ENCODE results near the gene SLC13A4.
"Not testable (repeated sequence)": the region's sequence is repeated elsewhere in the genome, so short reads cannot be mapped to it uniquely, and the experiment has no call there.

Gene SLC13A4

GRCh38 chr7:135718219-135718618 lies 9.8 kb downstream of the SLC13A4 start:
- FAIRE-seq = no peak

GRCh38 chr7:135717693-135718092 lies 10.3 kb downstream of the SLC13A4 start:
- no peak for FAIRE-seq

- FAIRE-seq = no peak
Observed at GRCh38 chr7:135716677-135717238, 11.2 kb downstream of the SLC13A4 start.

- no peak for FAIRE-seq
Observed at GRCh38 chr7:135715673-135716072, 12.3 kb downstream of the SLC13A4 start.

GRCh38 chr7:135715055-135715522 lies 12.9 kb downstream of the SLC13A4 start:
- FAIRE-seq = no peak

GRCh38 chr7:135714534-135715009 lies 13.4 kb downstream of the SLC13A4 start:
- FAIRE-seq = no peak

GRCh38 chr7:135713836-135714470 lies 14.0 kb downstream of the SLC13A4 start:
- FAIRE-seq = no peak

- FAIRE-seq = no peak
Observed at GRCh38 chr7:135712796-135713195, 15.2 kb downstream of the SLC13A4 start.

- FAIRE-seq = no peak
Observed at GRCh38 chr7:135712182-135712782, 15.7 kb downstream of the SLC13A4 start.

GRCh38 chr7:135711139-135711469 lies 16.9 kb downstream of the SLC13A4 start:
- no peak for FAIRE-seq

- FAIRE-seq = no peak
Observed at GRCh38 chr7:135710417-135711138, 17.4 kb downstream of the SLC13A4 start.

- FAIRE-seq = no peak
Observed at GRCh38 chr7:135709508-135709907, 18.5 kb downstream of the SLC13A4 start.

- FAIRE-seq = no peak
Observed at GRCh38 chr7:135708041-135708440, 19.9 kb downstream of the SLC13A4 start.

- no peak for FAIRE-seq
Observed at GRCh38 chr7:135707570-135707966, 20.4 kb downstream of the SLC13A4 start.

- no peak for FAIRE-seq
Observed at GRCh38 chr7:135706858-135707569, 21.0 kb downstream of the SLC13A4 start.

GRCh38 chr7:135706038-135706742 lies 21.8 kb downstream of the SLC13A4 start:
- no peak for FAIRE-seq

- no peak for FAIRE-seq
Observed at GRCh38 chr7:135704698-135705097, 23.3 kb downstream of the SLC13A4 start.

- FAIRE-seq = no peak
Observed at GRCh38 chr7:135704074-135704473, 23.9 kb downstream of the SLC13A4 start.

- FAIRE-seq = no peak
Observed at GRCh38 chr7:135697276-135698049, 30.5 kb downstream of the SLC13A4 start.

GRCh38 chr7:135693558-135693957 lies 34.4 kb downstream of the SLC13A4 start:
- FAIRE-seq = no peak

GRCh38 chr7:135692606-135693005 lies 35.4 kb downstream of the SLC13A4 start:
- FAIRE-seq = not testable (repeated sequence)

- FAIRE-seq = no peak
Observed at GRCh38 chr7:135692055-135692454, 35.9 kb downstream of the SLC13A4 start.

Data from G401.6 (cell line).